Type B pancreatic cell (in vitro differentiated cells): ENCODE data around the gene GPR42. TPM values are rescaled to one million over a fixed set of nuclear protein-coding genes. Genes with fewer than 3 reads are reported as not detected.
A peak's percentile ranks its signal among the peaks of the same experiment; 100 is the strongest.

ENCODE experiments used
- DNase-seq: peaks from one replicate; pipeline ENCODE4 v3.0.0; 2021; ENCODE audit warnings: mixed read lengths; ENCODE audit not compliant: unreplicated experiment; ENCODE audit errors: extremely low spot score
- H3K27ac Mint-ChIP-seq: 2 replicates; pipeline ENCODE4 v1.8.0; 2021; ENCODE audit warnings: mild to moderate bottlenecking, mixed read lengths
- H3K27me3 Mint-ChIP-seq: 2 replicates; pipeline ENCODE4 v1.8.0; 2021; ENCODE audit warnings: mixed read lengths
- H3K36me3 Mint-ChIP-seq: 2 replicates; pipeline ENCODE4 v1.8.0; 2021; ENCODE audit warnings: mixed read lengths
- H3K4me1 Mint-ChIP-seq: one replicate; pipeline ENCODE4 v1.8.0; 2021; ENCODE audit warnings: mixed read lengths; ENCODE audit not compliant: unreplicated experiment
- H3K4me3 Mint-ChIP-seq: 2 replicates; pipeline ENCODE4 v1.8.0; 2021; ENCODE audit warnings: mild to moderate bottlenecking, mixed read lengths
- H3K9me3 Mint-ChIP-seq: 2 replicates; pipeline ENCODE4 v1.8.0; 2021; ENCODE audit warnings: mixed read lengths
- total RNA-seq: library from RNA; stranded (reverse); gene quantifications from 2 replicates; pipeline ENCODE4 v1.2.1, GENCODE V29; 2021; ENCODE audit warnings: low replicate concordance
- TF ChIP-seq, protein P1 (sequence below): fragments of 200-600 bp; sonication (generic); conservative IDR thresholded peaks from 2 replicates; pipeline ENCODE4 v1.5.0; 2021; ENCODE audit warnings: antibody characterized with exemption, mild to moderate bottlenecking

GPR42 gene
- total RNA-seq, 1 donor from 2014 or later = not detected

DNA sequence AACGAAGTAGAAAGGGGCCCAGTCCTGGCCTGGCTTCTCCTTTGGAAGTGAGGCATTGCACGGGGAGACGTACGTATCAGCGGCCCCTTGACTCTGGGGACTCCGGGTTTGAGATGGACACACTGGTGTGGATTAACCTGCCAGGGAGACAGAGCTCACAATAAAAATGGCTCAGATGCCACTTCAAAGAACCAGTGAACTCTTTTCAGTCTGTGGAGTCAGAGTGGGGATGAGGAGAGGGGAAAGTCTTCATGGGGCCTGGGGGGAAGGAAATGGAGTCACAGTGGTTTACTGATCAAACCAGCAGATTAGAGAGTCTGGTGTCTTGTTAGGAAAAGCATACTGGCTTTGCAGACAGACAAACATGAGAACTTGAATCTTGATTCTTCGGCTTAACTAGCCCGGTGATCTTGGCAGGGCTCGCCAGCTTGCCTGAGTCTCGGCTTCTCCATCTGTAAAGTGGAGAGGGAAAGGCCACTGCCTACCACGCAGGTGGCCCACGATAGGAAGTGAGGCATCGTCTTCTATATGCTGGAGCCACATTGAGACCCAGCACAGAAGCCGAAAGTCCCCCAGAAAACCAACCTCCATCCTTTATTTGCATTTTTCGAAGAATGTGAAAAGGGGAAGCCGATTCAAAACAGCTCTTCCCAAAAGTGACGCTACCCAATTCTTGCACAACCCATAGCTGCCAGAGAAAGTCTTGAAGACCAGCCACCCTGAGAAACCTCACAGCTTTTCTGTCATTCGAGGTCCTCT lies 23.5 kb upstream of the GPR42 start, which contains the start of gene FFAR1:
TSS of gene FFAR1 (plus strand) at position 732 of the 759 bp plus-strand sequence. CDS start 3,650 bp downstream, outside the sequence.
- Mint-ChIP-seq H3K4me3 (no peak within 1 kb of the TSS), H3K36me3 (no peaks in the 10 kb centered on the region), H3K9me3 (no peaks in the 10 kb centered on the region), H3K4me1 (peaks cover 9% of the 10 kb centered on the region), H3K27me3 (peaks cover 15% of the 10 kb centered on the region), H3K27ac (no peak within 1 kb of the TSS)
- TF ChIP-seq, protein P1, sequence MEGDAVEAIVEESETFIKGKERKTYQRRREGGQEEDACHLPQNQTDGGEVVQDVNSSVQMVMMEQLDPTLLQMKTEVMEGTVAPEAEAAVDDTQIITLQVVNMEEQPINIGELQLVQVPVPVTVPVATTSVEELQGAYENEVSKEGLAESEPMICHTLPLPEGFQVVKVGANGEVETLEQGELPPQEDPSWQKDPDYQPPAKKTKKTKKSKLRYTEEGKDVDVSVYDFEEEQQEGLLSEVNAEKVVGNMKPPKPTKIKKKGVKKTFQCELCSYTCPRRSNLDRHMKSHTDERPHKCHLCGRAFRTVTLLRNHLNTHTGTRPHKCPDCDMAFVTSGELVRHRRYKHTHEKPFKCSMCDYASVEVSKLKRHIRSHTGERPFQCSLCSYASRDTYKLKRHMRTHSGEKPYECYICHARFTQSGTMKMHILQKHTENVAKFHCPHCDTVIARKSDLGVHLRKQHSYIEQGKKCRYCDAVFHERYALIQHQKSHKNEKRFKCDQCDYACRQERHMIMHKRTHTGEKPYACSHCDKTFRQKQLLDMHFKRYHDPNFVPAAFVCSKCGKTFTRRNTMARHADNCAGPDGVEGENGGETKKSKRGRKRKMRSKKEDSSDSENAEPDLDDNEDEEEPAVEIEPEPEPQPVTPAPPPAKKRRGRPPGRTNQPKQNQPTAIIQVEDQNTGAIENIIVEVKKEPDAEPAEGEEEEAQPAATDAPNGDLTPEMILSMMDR = no peak
- DNase-seq = peak; percentile 36

DNA sequence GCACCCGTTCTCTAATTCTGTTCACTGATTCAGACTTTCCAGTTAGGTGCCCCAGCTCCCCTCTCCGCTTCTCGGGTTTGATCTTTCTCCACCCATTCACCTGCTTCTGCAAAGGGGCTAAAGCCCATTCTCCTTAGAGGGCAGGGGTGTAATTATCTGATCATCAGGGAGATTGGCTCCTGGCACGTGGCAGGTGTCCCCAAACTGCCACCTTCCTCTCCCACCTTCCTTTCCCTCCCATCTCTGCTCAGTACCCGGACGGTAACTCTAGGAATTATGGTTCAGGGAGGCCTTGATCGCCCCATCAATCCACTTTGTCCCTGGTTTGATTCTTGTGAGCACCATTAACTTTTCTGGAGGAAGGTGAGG lies 23.0 kb upstream of the GPR42 start:
- peak; percentile 22 for DNase-seq
- TF ChIP-seq, protein P1 = no peak
- H3K4me1 Mint-ChIP-seq = peaks cover 13% of the 10 kb centered on the region
- H3K4me3 Mint-ChIP-seq = no peak overlapping the region
- H3K27me3 Mint-ChIP-seq = peaks cover 17% of the 10 kb centered on the region
- no peak overlapping the region for H3K27ac Mint-ChIP-seq
- H3K9me3 Mint-ChIP-seq = no peaks in the 10 kb centered on the region
- no peaks in the 10 kb centered on the region for H3K36me3 Mint-ChIP-seq

DNA sequence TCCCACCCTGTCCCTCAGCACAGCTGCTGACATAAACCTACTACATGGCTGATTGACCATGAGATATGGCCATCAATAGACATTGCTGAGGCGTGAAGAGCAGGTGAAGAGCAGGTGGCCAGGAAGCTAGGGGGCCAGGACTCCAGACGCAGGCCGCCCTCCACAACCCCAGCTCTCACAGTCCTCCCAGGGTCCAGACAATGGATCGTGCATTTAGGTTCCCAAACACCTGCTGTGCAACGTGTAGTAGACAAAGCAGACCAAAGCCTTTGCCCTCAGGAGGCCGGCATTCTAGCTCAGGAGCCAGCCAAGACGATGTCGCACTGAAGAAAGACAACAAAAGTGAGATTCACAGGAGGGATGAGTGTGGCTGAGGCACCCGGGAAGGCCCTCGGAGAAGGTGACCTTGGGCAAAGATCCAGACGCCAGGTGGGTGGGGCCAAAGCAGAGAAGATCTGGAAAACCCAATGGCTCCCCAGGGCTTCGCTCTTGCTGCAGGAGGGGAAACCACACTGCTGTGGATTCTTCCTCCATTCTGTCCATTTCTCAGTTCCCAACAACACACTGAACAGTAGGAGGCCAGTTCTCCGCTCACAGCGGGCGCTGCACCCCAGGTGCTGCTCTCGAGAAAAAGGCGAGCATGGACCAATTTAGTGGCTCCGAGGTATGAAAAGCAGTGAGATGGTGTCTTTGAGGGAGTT lies 21.8 kb upstream of the GPR42 start:
- no peaks in the 10 kb centered on the region for H3K9me3 Mint-ChIP-seq
- no peak overlapping the region for H3K4me3 Mint-ChIP-seq
- no peaks in the 10 kb centered on the region for H3K36me3 Mint-ChIP-seq
- H3K27ac Mint-ChIP-seq = peak overlapping the region; percentile 61
- peak; percentile 50 for DNase-seq
- peaks cover 18% of the 10 kb centered on the region for H3K27me3 Mint-ChIP-seq
- peaks cover 14% of the 10 kb centered on the region for H3K4me1 Mint-ChIP-seq
- TF ChIP-seq, protein P1 = no peak

DNA sequence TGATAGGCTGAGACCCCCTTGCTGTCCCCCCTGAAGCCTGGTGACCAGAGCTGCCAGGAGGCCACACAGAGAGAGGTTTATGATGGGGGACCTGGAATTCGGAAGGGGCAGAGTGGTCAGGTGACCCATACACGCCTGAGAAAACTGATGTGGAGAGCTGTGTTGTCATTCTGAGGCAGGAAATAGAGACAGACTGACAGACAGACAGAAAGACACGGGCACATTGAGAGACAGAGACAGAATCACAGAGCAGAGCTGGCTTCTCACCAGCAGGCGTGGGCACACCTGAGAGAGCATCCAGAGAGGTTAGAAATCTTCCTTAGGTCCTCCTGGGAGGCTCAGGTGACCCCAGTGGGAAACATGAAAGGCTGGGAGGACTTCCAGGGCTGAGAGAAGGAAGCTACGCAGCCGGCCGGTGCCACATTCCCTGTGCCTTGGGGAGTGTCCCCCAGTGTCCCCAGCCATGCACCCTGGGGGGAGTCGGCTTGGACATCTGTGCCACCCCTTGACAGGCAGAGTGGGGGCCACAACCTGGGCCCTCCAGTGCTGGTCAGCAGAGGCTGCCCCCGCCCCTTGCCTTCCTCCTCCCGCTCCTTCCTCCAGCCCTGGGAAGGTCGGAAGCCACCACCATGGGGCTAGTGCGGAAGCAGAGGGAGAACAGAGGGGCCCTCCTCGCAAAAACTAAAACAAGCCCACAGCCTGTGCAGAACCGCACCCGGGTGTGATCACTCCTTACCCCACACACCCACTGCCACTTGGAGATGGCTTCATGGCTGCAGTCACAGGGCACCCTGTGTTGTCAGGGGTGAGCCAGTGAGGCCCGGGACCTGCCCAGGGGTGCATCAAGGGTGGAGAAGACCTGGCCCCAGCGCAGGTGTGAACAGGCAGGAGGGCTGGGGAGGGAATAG lies 21.0 kb upstream of the GPR42 start:
- TF ChIP-seq, protein P1 = no peak
- DNase-seq = peak; percentile 66
- peaks cover 18% of the 10 kb centered on the region for H3K27me3 Mint-ChIP-seq
- no peaks in the 10 kb centered on the region for H3K36me3 Mint-ChIP-seq
- H3K4me3 Mint-ChIP-seq = no peak overlapping the region
- H3K9me3 Mint-ChIP-seq = no peaks in the 10 kb centered on the region
- H3K27ac Mint-ChIP-seq = peak overlapping the region; percentile 61
- peaks cover 14% of the 10 kb centered on the region for H3K4me1 Mint-ChIP-seq

DNA sequence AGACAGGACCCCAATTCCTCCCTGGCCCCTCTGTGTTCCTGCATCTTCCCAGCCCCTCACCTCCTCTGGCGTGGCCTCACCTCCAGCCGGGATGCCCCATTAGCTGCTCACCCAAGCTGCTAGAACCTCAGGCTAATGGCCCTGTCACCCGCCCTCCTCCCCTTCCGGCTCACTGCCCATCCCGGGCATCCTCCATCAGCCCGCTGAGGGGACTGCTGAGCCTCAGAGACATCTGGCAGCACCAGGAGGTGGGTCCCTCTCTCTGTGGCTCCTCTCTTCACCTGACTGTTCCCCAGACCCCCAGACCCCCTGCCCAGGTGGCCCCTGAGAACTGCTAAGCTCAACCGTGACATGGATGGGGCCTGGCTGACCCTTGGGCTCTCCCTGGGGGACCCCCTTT lies 20.3 kb upstream of the GPR42 start:
- DNase-seq = peak; percentile 52
- Mint-ChIP-seq H3K4me3 (no peak overlapping the region), H3K9me3 (no peaks in the 10 kb centered on the region), H3K27me3 (peaks cover 18% of the 10 kb centered on the region), H3K4me1 (peaks cover 14% of the 10 kb centered on the region), H3K27ac (no peak overlapping the region), H3K36me3 (no peaks in the 10 kb centered on the region)
- TF ChIP-seq, protein P1 = no peak
